ENCODE measurements around the gene FAM110A.
"Not testable (repeated sequence)": the region's sequence is repeated elsewhere in the genome, so short reads cannot be mapped to it uniquely, and the experiment has no call there.

Gene FAM110A

GRCh38 chr20:833450-834150 is at the start of gene FAM110A:
Gene FAM110A (plus strand): TSS chr20:833715. CDS start chr20:844805, 11,090 bp downstream.
- DNase-seq: peak; percentile 96

- no peak for DNase-seq
These were observed 45.7 kb upstream of the FAM110A start for GRCh38 chr20:787825-788224.

GRCh38 chr20:791056-791455 is 42.5 kb upstream of the FAM110A start:
- DNase-seq: no peak

GRCh38 chr20:792248-792647 is 41.3 kb upstream of the FAM110A start:
- no peak for DNase-seq

GRCh38 chr20:796921-797320 is 36.6 kb upstream of the FAM110A start:
- DNase-seq: no peak

- not testable (repeated sequence) for DNase-seq
These were observed 34.8 kb upstream of the FAM110A start for GRCh38 chr20:798746-799145.

- DNase-seq: not testable (repeated sequence)
These were observed 33.5 kb upstream of the FAM110A start for GRCh38 chr20:800026-800425.

GRCh38 chr20:801678-802077 is 31.8 kb upstream of the FAM110A start:
- DNase-seq: no peak

GRCh38 chr20:805713-806112 is 27.8 kb upstream of the FAM110A start:
- no peak for DNase-seq

- DNase-seq: not testable (repeated sequence)
These were observed 21.6 kb upstream of the FAM110A start for GRCh38 chr20:811776-812434.

- DNase-seq: not testable (repeated sequence)
These were observed 21.1 kb upstream of the FAM110A start for GRCh38 chr20:812435-812814.

- DNase-seq: no peak
These were observed 20.1 kb upstream of the FAM110A start for GRCh38 chr20:813390-813789.

GRCh38 chr20:815226-815625 is 18.3 kb upstream of the FAM110A start:
- no peak for DNase-seq

GRCh38 chr20:815914-816606 is 17.5 kb upstream of the FAM110A start:
- peak; percentile 46 for DNase-seq

- no peak for DNase-seq
These were observed 15.4 kb upstream of the FAM110A start for GRCh38 chr20:818001-818664.

- DNase-seq: no peak
These were observed 13.7 kb upstream of the FAM110A start for GRCh38 chr20:819680-820322.

GRCh38 chr20:820323-820953 is 13.1 kb upstream of the FAM110A start:
- no peak for DNase-seq

GRCh38 chr20:821046-821730 is 12.3 kb upstream of the FAM110A start:
- no peak for DNase-seq

- no peak for DNase-seq
These were observed 11.8 kb upstream of the FAM110A start for GRCh38 chr20:821731-822065.

- DNase-seq: no peak
These were observed 10.6 kb upstream of the FAM110A start for GRCh38 chr20:822651-823573.

- no peak for DNase-seq
These were observed 10.0 kb upstream of the FAM110A start for GRCh38 chr20:823574-823902.
